HEK293T (cell line): ENCODE results near the gene DMAC2L.

Experiments used
- FOXK2 ChIP-seq: fragments of 450-650 bp; IDR thresholded peaks from 2 replicates; pipeline ENCODE4 v1.6.1; 2016; ENCODE audit warnings: mild to moderate bottlenecking
- TARDBP ChIP-seq: fragments of 450-650 bp; IDR thresholded peaks from 2 replicates; pipeline ENCODE4 v1.6.1; 2016
- TF ChIP-seq, protein P1 (sequence below): fragments of 450-650 bp; IDR thresholded peaks from 2 replicates; pipeline ENCODE4 v1.6.1; 2016

DNA sequence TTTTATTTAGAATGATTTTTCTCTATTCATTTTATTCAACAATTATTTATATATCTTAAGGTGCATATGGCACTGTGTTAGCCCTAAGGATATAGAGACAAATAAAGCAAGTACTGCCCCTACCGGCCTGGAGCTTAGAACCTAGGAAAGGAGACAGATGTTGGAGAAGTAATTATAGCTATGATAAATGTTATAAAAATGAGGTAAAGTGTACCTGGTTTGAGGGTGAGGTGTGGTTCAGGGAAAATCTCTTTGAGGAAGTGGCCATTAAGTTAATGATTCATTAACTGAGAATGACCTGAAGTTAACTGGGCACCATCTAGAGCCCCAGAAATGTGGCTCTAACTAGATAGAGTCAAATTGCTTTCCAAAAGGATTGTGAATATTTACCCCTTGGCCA lies 52.7 kb downstream of the DMAC2L start:
- TF ChIP-seq, protein P1, sequence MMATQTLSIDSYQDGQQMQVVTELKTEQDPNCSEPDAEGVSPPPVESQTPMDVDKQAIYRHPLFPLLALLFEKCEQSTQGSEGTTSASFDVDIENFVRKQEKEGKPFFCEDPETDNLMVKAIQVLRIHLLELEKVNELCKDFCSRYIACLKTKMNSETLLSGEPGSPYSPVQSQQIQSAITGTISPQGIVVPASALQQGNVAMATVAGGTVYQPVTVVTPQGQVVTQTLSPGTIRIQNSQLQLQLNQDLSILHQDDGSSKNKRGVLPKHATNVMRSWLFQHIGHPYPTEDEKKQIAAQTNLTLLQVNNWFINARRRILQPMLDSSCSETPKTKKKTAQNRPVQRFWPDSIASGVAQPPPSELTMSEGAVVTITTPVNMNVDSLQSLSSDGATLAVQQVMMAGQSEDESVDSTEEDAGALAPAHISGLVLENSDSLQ = no peak
- TF ChIP-seq TARDBP (no peak), FOXK2 (no peak)
